H1 (cell line): ENCODE data around the gene TGM3. TPM values are rescaled to one million over a fixed set of nuclear protein-coding genes. Genes with fewer than 3 reads are reported as not detected.

ENCODE experiments used
- CTCF ChIA-PET: fragments of 300-600 bp; sonication (Branson Sonifier 250); formaldehyde crosslinking; loops from one replicate; lab custom pipeline; 2021; ENCODE audit not compliant: partially characterized antibody; lab: Charles Lee
- POLR2A ChIA-PET: fragments of 300-600 bp; sonication (Branson Sonifier 250); formaldehyde crosslinking; loops from one replicate; lab custom pipeline; 2021; ENCODE audit warnings: inconsistent platforms; ENCODE audit not compliant: partially characterized antibody; lab: Charles Lee
- DNase-seq, 2 experiments: peaks; one replicate each; pipeline versions ENCODE4 v3.0.0 to v3.0.0-alpha.2; 2010 to 2022; ENCODE audit warnings: low spot score in 2 of 2, low read depth in 1 of 2, mixed read lengths in 1 of 2
- FAIRE-seq: peaks from 2 replicates; lab custom pipeline; 2011; peaks lifted over from hg19 to GRCh38; lab: Jason Lieb, UNC
- H2AFZ ChIP-seq: 2 replicates; pipeline ENCODE4 v1.8.1; 2012; ENCODE audit warnings: low read length, inconsistent platforms
- H2AK5ac ChIP-seq: 2 replicates; pipeline ENCODE4 v1.6.1; 2013; ENCODE audit warnings: low read depth, low read length
- H2BK120ac ChIP-seq: replicated peaks from 2 replicates; pipeline ENCODE3; 2013; ENCODE audit warnings: low read depth, low read length, inconsistent platforms
- H2BK12ac ChIP-seq: 2 replicates; pipeline ENCODE4 v1.6.1; 2013; ENCODE audit warnings: low read depth, low read length
- H2BK15ac ChIP-seq: 2 replicates; pipeline ENCODE4 v1.6.1; 2013; ENCODE audit warnings: low read length
- H2BK20ac ChIP-seq: 2 replicates; pipeline ENCODE4 v1.6.1; 2013; ENCODE audit warnings: low read length
- H2BK5ac ChIP-seq: 2 replicates; pipeline ENCODE4 v1.6.1; 2013; ENCODE audit warnings: low read depth, low read length
- H3K14ac ChIP-seq: 2 replicates; pipeline ENCODE4 v1.6.1; 2013; ENCODE audit warnings: inconsistent platforms; ENCODE audit not compliant: insufficient read length
- H3K18ac ChIP-seq: 2 replicates; pipeline ENCODE4 v1.6.1; 2013; ENCODE audit warnings: low read length; ENCODE audit errors: extremely low read depth
- H3K23ac ChIP-seq: 2 replicates; pipeline ENCODE4 v1.6.1; 2013; ENCODE audit warnings: inconsistent platforms; ENCODE audit not compliant: insufficient read length
- H3K23me2 ChIP-seq: 2 replicates; pipeline ENCODE4 v1.6.1; 2013; ENCODE audit warnings: low read depth, low read length
- H3K27ac ChIP-seq: 2 replicates; pipeline ENCODE4 v1.6.1; 2011; ENCODE audit warnings: low read depth, low read length, inconsistent platforms
- H3K27me3 ChIP-seq, 4 experiments: replicated peaks in 1 of 4; 1 replicate in 1 of 4; 2 replicates in 3 of 4; pipeline versions ENCODE4 v1.6.1 to v1.8.1; 2011 to 2013; ENCODE audit warnings: low read length in 3 of 4, mild to moderate bottlenecking in 3 of 4, inconsistent platforms in 2 of 4, mixed read lengths in 2 of 4, moderate library complexity in 1 of 4; ENCODE audit not compliant: control insufficient read depth in 3 of 4, insufficient read depth in 3 of 4; ENCODE audit errors: extremely low read depth in 1 of 4
- H3K36me3 ChIP-seq, 4 experiments: 2 replicates each; pipeline versions ENCODE4 v1.6.1 to v1.8.1; 2011 to 2013; ENCODE audit warnings: mild to moderate bottlenecking in 4 of 4, low read length in 3 of 4, moderate library complexity in 2 of 4, control low read depth in 1 of 4, inconsistent platforms in 1 of 4; ENCODE audit not compliant: insufficient read depth in 4 of 4, control insufficient read depth in 2 of 4
- H3K4ac ChIP-seq: replicated peaks from 2 replicates; pipeline ENCODE3; 2013; ENCODE audit warnings: low read length, low read depth, mixed read lengths, inconsistent platforms; ENCODE audit not compliant: insufficient read length
- H3K4me1 ChIP-seq, 4 experiments: replicated peaks in 1 of 4; 1 replicate in 1 of 4; 2 replicates in 3 of 4; pipeline versions ENCODE4 v1.6.1 to v1.8.1; 2011 to 2013; ENCODE audit warnings: low read length in 3 of 4, inconsistent platforms in 2 of 4, mixed read lengths in 1 of 4; ENCODE audit not compliant: insufficient read depth in 4 of 4, control insufficient read depth in 3 of 4
- H3K4me2 ChIP-seq, 2 experiments: 2 replicates each; pipeline versions ENCODE4 v1.6.1 to v1.8.1; 2011 to 2013; ENCODE audit warnings: low read depth in 2 of 2, low read length in 2 of 2, control low read depth in 1 of 2, inconsistent platforms in 1 of 2, mild to moderate bottlenecking in 1 of 2; ENCODE audit not compliant: insufficient read depth in 1 of 2
- H3K4me3 ChIP-seq, 4 experiments: fragments of 200-600, 300-600 bp in 1 of 4; sonication (generic), shearing (Covaris generic), sonication (Bioruptor Twin) in 1 of 4; 2 replicates each; pipeline versions ENCODE4 v1.5.1 to v1.8.1; 2011 to 2016; ENCODE audit warnings: low read length in 4 of 4, low read depth in 3 of 4, control low read depth in 2 of 4, inconsistent platforms in 2 of 4, mild to moderate bottlenecking in 2 of 4, mixed read lengths in 1 of 4, moderate library complexity in 1 of 4; ENCODE audit not compliant: insufficient read depth in 2 of 4; ENCODE audit errors: extremely low read depth in 1 of 4
- H3K56ac ChIP-seq: replicated peaks from 2 replicates; pipeline ENCODE3; 2013; ENCODE audit warnings: low read depth, mild to moderate bottlenecking, mixed read lengths, low read length, inconsistent platforms; ENCODE audit not compliant: insufficient read length
- H3K79me1 ChIP-seq: 2 replicates; pipeline ENCODE4 v1.6.1; 2013; ENCODE audit warnings: low read depth, low read length, control low read depth
- H3K79me2 ChIP-seq, 2 experiments: 2 replicates each; pipeline versions ENCODE4 v1.6.1 to v1.8.1; 2012 to 2013; ENCODE audit warnings: low read length in 2 of 2, mild to moderate bottlenecking in 2 of 2, inconsistent platforms in 1 of 2; ENCODE audit not compliant: insufficient read depth in 2 of 2, control insufficient read depth in 1 of 2
- H3K9ac ChIP-seq, 4 experiments: replicated peaks in 1 of 4; 1 replicate in 1 of 4; 2 replicates in 3 of 4; pipeline versions ENCODE4 v1.6.1 to v1.8.1; 2011 to 2013; ENCODE audit warnings: low read depth in 3 of 4, low read length in 3 of 4, control low read depth in 2 of 4, mild to moderate bottlenecking in 2 of 4, moderate library complexity in 2 of 4, inconsistent platforms in 1 of 4; ENCODE audit errors: extremely low read depth in 1 of 4
- H3K9me3 ChIP-seq, 2 experiments: 2 replicates each; pipeline versions ENCODE4 v1.6.1 to v1.8.1; 2012 to 2013; ENCODE audit warnings: mild to moderate bottlenecking in 2 of 2, moderate library complexity in 2 of 2, control low read depth in 1 of 2, inconsistent platforms in 1 of 2, low read depth in 1 of 2, low read length in 1 of 2, mixed read lengths in 1 of 2; ENCODE audit not compliant: insufficient read depth in 2 of 2
- H4K20me1 ChIP-seq, 2 experiments: replicated peaks in 1 of 2; 2 replicates each; pipeline versions ENCODE3 to v1.8.1; 2011 to 2013; ENCODE audit warnings: inconsistent platforms in 2 of 2, low read length in 2 of 2, mild to moderate bottlenecking in 1 of 2; ENCODE audit not compliant: insufficient read depth in 2 of 2, control insufficient read depth in 1 of 2
- H4K5ac ChIP-seq: 2 replicates; pipeline ENCODE4 v1.6.1; 2013; ENCODE audit warnings: low read length, low read depth, mixed read lengths, inconsistent platforms; ENCODE audit not compliant: insufficient read length
- H4K8ac ChIP-seq: 2 replicates; pipeline ENCODE4 v1.8.0; 2013; ENCODE audit warnings: mild to moderate bottlenecking, moderate library complexity, low read length, inconsistent platforms; ENCODE audit not compliant: insufficient read depth; ENCODE audit errors: extremely low read depth
- H4K91ac ChIP-seq: replicated peaks from 2 replicates; pipeline ENCODE3; 2013; ENCODE audit warnings: low read length, mixed read lengths, inconsistent platforms; ENCODE audit not compliant: insufficient read length
- CBX8 ChIP-seq: fragments of 300-800, 300-1000 bp; sonication (generic); IDR thresholded peaks from 2 replicates; pipeline ENCODE4 v1.7.1; 2016; ENCODE audit warnings: low read depth, low read length, borderline replicate concordance
- CEBPB ChIP-seq: IDR thresholded peaks from 2 replicates; pipeline ENCODE4 v1.6.1; 2012; ENCODE audit warnings: low read depth, low read length
- JUND ChIP-seq: IDR thresholded peaks from 2 replicates; pipeline ENCODE4 v1.6.1; 2011; ENCODE audit warnings: mild to moderate bottlenecking, improper control_type of control experiment, low read length
- KDM5A ChIP-seq: fragments of 200-600 bp; IDR thresholded peaks from 2 replicates; pipeline ENCODE4 v1.7.1; 2012; ENCODE audit warnings: mild to moderate bottlenecking, low read length, inconsistent platforms, mixed read lengths
- POU5F1 ChIP-seq: IDR thresholded peaks from 2 replicates; pipeline ENCODE4 v1.6.1; 2011; ENCODE audit warnings: low read depth, mild to moderate bottlenecking, low read length, moderate library complexity
- TCF12 ChIP-seq: IDR thresholded peaks from 2 replicates; pipeline ENCODE4 v1.6.1; 2011; ENCODE audit warnings: low read depth, mild to moderate bottlenecking, low read length
- USF2 ChIP-seq: IDR thresholded peaks from 2 replicates; pipeline ENCODE4 v1.6.1; 2011; ENCODE audit warnings: low read length, improper control_type of control experiment
- YY1 ChIP-seq: IDR thresholded peaks from 2 replicates; pipeline ENCODE4 v1.6.1; 2011; ENCODE audit warnings: low read depth, mild to moderate bottlenecking, low read length
- WGBS, 2 experiments: shearing (Covaris generic) in 1 of 2; methylation state at CpG; one replicate each; pipeline versions ENCODE4 v1.1.6 to v1.1.7; 2013 to 2015; ENCODE audit warnings: low lambda C conversion rate in 2 of 2, mixed read lengths in 2 of 2, inconsistent platforms in 1 of 2, low coverage in 1 of 2, missing lambda C conversion rate in 1 of 2; ENCODE audit not compliant: insufficient replicate concordance in 2 of 2, insufficient coverage in 1 of 2, insufficient read length in 1 of 2; ENCODE audit errors: extremely low coverage in 1 of 2, missing lambda C conversion rate in 1 of 2; 5-methylcytosine and 5-hydroxymethylcytosine counted together
- polyA plus RNA-seq, 7 experiments: library from polyadenylated mRNA; depleted of rRNA in 3 of 7; stranded (reverse) in 5 of 7; unstranded in 2 of 7; fragments of >200 nt in 5 of 7; fragments of 200-250 nt in 2 of 7; gene quantifications; 1 replicate in 5 of 7; 2 replicates in 1 of 7; 4 replicates in 1 of 7; pipeline versions ENCODE4 v1.2.1 to v1.2.3, GENCODE V29; 2011 to 2013; ENCODE audit warnings: missing spikeins in 2 of 7, mixed read lengths in 2 of 7
- total RNA-seq: library from RNA; stranded (reverse); fragmentation: NEBNext Ultra II Directional; extraction: Animal tissue kit (Norgen Biotek cat#: 25700); gene quantifications from 2 replicates; pipeline ENCODE4 v1.2.1, GENCODE V29; 2021

TGM3 gene
- total and polyA plus RNA-seq, 2 of the 8 experiments (the other 6 are each of a cell fraction or from before 2014, with no cell fraction given): 0.12 TPM; not detected in 1

- no peak overlapping the region for H2AFZ ChIP-seq
- H2BK5ac ChIP-seq: no peak overlapping the region
- H4K8ac ChIP-seq: no peak overlapping the region
- no peak overlapping the region for H3K56ac ChIP-seq
- no peak overlapping the region for H2BK12ac ChIP-seq
- no peak overlapping the region for H2BK20ac ChIP-seq
- no peak overlapping the region for H4K91ac ChIP-seq
- no peaks in the 10 kb centered on the region for H3K27me3 ChIP-seq
- no peaks in the 10 kb centered on the region for H3K79me1 ChIP-seq
- no peak overlapping the region for H4K5ac ChIP-seq
- H2AK5ac ChIP-seq: no peak overlapping the region
- no peak overlapping the region for H2BK120ac ChIP-seq
- no peak overlapping the region for H3K4me3 ChIP-seq
- no peaks in the 10 kb centered on the region for H3K36me3 ChIP-seq
- H3K23me2 ChIP-seq: no peaks in the 10 kb centered on the region
- no peak overlapping the region for H3K18ac ChIP-seq
- TF ChIP-seq CBX8 (no peak), CEBPB (no peak), YY1 (no peak), JUND (no peak), KDM5A (no peak), POU5F1 (no peak), TCF12 (no peak), USF2 (no peak)
- TF ChIP-seq, all 59 proteins: peak for 0
- Histone ChIP-seq H3K4me1 (no peaks in the 10 kb centered on the region), H3K23ac (no peak overlapping the region), H2BK15ac (no peak overlapping the region), H3K4ac (no peak overlapping the region), H3K79me2 (no peaks in the 10 kb centered on the region), H3K4me2 (no peak overlapping the region), H4K20me1 (no peaks in the 10 kb centered on the region), H3K9ac (no peak overlapping the region), H3K14ac (no peak overlapping the region), H3K9me3 (no peaks in the 10 kb centered on the region), H3K27ac (no peak overlapping the region)
- CTCF ChIA-PET: interaction anchor here (0.7 to 1.0 kb wide), 6 partner anchors 12 to 188 kb away, joined by 3 read pairs; no protein-coding TSS in a partner anchor
- DNase-seq: no peak
- POLR2A ChIA-PET: no interaction called here
- 81% methylated on average over 8 of the region's 8 CpGs; no CpG with 5 or more reads in 1 of the 2 experiments for WGBS, 2 experiments
- no peak for FAIRE-seq
Measured at GRCh38 chr20:2312876-2313275, 17.1 kb downstream of the TGM3 start.
